Midbrain (tissue), 1 donor: ENCODE results near the gene DENND1A.

Experiments
- DNase-seq: peaks from one replicate; lab custom pipeline; 2025; lab: John Stamatoyannopoulos, UW

DENND1A gene

DNA sequence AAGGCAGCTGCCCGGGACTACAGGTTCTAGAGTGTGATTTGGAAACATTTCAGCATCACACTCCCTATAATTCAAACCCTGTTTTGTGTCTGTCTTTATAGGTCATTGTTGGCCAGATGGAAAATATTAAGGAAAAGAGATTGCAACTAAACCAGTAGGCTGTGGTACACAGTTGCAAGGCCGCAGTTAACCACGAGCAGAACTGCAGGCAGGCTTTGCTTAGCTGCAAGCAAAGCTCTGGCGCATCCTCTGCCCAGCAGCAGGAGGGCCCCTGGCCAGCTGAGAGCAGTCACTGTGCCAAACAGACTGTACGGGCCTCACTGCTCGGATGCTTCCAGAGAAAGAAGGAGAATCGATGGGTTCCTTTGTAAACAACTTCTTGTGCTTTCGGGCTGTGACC lies 204.5 kb downstream of the DENND1A start:
- DNase-seq = peak; percentile 70

DNA sequence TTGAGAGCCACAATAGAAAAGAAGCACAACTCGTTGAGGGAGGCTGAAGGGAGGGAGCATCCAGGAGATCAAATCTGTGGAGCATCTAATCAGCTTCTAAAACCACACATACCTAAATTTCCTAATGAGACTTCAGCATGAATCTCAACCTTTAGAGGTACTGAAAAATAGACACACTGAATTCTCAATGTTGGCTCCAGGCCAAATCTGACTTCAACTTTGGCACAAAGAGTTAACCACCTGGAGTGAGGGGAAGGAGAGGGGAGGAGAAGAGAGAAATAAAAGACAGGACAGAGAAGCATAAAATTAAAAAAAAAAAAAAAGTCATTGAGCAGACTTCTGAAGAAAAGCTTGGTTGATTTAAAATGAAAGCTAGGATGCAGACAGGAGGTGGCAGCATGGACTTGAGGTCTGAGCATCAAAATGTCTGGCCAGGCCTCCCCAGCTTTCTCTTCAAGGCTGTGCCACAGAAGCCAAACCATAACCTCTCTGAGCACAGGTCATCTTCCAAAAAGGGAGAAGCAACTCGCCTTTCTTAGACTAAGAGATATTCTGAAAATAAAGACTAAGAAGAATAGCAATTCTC lies 205.6 kb downstream of the DENND1A start:
- DNase-seq = peak; percentile 30

DNA sequence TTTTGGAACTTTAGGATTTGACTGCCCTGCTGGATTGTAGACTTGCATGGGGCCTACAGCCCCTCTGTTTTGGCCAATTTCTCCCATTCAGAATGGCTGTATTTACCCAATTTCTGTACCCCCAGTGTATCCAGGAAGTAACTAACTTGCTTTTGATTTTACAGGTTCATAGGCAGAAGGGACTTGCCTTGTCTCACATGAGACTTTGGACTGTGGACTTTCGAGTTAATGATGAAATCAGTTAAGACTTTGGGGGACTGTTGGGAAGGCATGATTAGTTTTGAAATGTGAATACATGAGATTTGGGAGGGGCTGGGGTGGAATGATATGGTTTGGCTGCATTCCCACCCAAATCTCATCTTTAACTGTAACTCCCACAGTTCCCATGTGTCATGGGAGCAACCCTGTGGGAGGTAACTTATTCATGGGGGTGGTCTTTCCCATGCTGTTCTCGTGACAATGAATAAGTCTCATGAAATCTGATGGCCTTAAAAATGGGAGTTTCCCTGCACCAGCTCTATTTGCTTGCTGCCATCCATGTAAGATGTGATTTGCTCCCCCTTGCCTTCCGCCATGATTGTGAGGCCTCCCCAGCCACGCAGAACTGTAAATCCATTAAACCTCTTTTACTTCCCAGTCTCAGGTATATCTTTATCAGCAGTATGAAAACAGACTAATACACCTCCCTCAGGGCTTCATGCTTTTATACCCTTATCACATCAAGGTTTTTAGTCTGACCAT lies 206.6 kb downstream of the DENND1A start:
- DNase-seq = no peak

DNA sequence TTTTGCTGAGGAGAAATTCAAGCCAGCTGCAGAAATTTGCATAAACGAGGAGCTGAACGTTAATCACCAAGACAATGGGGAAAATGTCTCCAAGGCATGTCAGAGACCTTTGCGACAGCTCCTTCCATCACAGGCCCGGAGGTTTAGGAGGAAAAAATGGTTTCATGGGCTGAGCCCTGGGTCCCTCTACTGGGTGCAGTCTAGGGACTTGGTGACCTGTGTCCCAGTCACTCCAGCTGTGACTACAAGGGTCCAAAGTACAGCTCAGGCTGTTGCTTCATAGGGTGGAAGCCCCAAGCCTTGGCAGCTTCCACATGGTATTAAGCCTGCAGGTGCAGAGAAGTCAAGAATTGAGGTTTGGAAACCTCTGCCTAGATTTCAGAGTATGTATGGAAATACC lies 207.5 kb downstream of the DENND1A start:
- no peak for DNase-seq

DNA sequence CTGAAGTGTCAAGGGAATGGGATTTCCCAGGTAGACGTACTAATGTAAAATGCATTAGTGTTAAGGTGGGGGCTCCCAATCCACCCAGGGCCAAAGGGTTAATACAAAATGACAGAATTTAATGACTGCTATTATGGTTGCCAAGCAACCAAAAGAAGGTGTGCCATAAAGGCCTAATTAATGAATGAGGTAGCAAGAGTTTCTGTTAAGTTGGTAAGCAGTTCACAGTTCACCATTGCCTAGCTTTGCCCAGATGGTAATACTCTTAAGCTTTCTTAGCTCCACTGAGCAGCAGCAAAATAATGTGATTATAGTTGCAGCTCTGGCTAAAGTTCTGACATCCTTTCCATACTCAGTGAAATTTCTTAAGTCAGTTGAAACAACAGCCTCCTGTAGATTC lies 211.7 kb downstream of the DENND1A start:
- no peak for DNase-seq

DNA sequence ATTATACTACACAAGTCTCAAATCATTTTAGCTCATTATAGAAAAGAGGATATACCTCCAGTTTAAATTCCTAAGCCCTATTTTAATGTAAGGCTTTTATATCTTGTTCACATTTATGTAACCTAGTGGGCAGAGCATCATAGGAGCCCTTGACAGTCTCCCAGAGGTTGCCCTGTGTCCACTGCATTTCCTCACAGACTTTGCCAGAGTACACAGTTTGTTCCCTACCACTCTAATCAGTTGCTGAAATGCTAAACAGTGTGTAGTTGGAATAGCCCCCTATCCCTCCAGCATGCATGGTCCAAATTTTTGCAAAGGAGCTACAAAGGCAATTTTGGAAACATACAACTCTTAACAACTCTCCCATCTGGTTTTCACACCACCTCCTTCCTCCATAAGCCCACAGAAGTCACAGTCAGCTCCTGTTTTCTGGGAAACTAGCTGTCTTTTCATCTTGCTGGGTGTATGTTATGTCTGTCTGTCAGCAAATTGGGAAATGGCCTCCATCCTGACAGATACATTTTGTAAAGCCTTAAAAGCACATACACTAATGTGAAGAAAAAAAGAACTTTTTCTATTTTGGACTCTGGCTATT lies 212.2 kb downstream of the DENND1A start:
- no peak for DNase-seq

DNA sequence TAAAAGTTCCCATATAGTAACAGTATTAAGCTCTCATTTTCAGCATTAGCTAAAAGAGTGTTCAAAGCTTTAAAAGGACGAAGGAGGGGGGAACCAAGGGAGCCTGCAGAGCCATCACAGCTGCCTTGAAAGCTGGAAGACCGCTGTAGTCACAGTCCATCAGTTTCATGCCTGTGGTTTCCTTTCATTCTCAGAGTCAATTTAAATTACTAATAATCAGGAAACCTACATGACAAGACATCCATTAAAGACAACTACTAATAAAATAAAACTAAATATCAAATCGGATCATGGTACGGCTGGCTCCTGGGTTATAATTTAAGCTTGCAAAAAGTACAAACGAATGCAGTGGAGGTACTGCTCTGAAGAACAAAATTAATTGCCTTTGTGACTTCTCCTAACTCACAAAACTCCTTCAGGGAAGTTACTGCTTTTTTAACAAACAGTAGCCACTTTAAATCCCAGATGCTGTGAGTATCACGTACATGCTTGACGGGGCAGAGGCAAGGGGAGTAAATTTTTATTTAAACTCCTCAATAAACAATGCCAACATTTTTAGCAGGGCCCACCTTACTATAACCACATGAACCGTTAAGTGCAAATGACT lies 213.5 kb downstream of the DENND1A start:
- no peak for DNase-seq

DNA sequence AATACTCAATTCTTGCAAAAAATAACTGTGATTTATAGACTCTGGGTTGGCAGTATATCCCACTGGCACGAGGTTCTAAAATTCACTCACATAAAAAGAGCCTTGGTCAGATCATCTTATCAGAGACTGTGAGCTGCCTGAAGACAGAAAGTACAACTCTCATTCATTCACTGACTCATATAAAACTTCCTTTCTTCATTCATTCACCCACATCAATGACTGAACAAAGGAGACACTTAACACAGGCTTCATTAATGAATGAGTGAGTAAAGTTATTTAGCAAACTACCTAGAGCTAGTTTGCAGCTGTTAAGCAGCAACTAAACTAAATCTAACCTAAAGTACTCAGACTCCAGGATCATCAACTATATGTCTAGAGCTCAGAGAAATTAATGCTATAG lies 214.7 kb downstream of the DENND1A start:
- no peak for DNase-seq

DNA sequence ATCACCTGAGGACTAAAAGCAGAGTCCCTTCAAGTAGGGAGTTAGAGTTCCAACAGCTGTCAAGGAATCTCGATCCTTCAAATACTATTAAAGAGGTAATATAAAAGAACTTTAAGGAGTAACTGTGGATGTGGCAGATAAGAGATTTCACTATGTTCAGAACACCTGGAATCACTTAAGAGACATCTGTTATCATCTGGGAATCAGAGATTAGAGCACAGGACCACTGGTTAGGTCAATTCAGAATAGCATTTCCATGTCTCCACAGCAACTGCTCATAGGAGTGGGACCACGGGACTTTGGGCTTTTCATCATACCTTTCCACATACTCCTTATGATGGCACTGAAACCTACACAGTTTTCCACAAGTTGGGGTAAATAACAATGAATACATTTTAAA lies 216.6 kb downstream of the DENND1A start:
- no peak for DNase-seq

DNA sequence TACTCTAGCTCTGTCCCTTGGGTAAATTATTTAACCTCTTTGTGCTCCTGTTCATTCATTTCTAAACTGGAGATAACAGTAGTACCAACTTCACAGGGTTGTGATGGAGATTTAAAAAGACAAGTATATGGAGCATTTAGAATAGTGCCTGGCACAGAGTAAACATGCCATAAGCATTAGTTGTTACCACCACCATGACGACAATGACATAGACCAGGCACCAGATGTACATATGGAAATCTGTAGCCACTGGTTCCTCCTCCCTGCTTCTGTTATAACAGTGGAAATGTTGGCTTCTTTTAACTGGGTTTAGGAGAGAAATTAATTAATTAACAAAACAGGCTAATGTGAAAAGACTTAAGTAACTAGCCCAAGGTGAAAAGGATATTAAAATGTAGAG lies 217.5 kb downstream of the DENND1A start:
- no peak for DNase-seq

DNA sequence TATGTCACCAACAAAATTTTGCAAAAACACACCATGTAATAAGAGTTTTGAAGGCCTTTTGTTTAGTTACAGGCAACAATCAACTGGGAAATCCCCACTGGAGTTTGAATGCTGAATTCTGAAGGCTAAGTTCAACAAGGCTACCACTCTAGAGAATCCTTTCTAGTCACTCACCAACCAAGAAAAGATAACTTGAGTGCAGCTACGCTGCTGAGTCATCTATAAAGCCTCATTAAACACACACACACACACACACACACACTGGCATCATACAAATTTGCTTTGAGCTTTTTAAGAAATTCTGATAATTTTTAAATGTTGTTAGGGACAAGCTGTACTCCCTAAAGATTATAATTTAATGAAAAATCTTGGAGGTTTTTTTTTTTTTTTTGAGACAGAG lies 219.6 kb downstream of the DENND1A start:
- no peak for DNase-seq

DNA sequence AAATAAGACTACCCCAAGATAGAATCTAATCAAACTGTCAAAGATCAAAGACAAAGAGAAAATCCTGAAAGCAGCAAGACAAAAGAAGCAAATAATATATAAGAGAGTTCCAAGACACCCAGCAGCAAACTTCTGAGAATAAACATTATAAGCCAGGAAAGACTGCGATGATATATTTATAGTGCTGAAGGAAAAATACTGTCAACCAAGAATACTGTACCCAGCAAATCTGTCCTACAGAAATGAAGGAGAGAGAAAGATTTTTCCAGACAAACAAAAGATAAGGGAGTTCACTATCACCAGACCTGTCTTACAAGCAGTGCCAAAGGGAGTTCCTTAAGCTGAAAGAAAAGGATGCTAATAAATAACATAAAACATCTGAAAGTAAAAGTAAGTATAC lies 227.4 kb downstream of the DENND1A start:
- no peak for DNase-seq

DNA sequence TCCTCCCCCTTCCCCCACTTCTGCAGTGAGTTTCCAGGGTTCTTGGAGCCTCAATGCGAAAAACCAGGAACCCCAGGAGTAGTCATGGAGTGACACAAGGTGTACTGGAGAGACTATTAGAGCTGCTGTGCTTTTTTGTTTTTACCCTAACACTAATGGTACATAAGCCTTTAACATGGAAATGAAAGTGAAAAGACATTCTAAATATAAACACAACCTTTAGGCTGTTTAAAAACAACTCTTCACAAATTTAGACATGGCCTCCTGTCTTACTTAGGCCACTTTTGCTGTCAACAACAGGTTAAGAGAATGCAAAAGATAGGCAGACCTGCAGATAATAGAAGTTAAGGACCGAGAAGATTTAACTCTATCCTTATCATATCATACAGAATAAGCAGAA lies 232.2 kb downstream of the DENND1A start:
- no peak for DNase-seq

DNA sequence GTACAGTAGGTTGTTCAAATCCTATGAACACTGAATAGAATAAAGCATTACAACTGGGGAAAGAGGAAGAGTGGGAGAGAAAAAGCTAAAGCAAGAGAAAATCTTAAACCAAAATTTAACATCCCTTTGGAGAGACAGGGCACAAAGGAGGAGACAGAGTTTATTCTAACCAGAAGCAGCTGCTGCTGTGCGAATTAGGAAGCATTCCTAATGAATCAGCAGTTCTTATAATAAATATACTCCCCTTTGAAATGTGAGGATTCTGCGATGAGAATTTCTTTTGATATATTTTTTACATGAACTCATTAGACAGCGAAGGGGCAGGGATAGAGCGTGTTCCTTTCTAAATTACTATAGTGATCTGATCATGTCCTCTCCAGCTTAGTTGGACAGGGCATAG lies 233.4 kb downstream of the DENND1A start:
- DNase-seq = no peak

DNA sequence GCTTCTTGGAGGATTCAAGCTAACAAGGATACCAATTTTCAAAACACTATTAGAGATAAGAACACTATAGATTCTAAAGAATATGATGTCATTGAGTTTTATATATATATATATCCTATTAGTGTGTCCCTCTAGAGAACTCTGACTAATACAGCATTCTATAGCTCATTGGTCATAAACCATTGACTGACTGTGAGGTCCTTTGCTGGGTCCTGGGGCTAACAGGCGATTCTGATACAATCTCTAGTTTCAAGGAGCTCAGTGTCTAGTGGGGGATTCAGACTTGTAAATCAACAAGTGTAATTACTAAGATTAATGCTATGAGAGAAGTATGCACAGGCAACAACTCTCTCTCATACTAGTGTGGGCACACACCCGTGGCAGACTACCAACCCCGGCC lies 234.5 kb downstream of the DENND1A start:
- DNase-seq = no peak

DNA sequence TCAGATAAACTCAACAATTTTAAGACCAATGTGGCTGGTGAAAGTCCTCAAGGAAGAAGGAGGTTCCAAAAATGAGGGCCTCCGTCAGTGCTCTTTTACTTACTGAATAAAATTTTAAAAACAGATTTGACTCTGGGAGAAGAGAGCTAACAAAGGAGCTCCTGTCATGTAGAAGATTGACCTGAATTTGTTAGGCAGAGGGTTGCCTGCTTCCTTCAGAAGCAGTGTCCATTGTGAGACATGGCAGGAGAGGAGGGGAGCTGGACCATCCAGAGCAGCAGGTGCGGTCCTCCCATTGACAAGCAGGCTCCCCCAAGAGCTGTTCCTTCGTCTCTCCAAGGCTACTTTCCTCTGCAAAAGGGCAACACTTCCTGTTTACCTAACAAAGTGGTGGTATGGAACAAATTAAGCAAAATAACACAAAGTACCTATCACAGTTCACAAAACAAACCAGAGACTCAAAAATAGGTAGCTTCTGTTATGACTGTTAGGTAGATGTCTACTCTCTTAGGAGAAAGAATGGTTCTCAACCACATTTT lies 238.1 kb downstream of the DENND1A start:
- no peak for DNase-seq

DNA sequence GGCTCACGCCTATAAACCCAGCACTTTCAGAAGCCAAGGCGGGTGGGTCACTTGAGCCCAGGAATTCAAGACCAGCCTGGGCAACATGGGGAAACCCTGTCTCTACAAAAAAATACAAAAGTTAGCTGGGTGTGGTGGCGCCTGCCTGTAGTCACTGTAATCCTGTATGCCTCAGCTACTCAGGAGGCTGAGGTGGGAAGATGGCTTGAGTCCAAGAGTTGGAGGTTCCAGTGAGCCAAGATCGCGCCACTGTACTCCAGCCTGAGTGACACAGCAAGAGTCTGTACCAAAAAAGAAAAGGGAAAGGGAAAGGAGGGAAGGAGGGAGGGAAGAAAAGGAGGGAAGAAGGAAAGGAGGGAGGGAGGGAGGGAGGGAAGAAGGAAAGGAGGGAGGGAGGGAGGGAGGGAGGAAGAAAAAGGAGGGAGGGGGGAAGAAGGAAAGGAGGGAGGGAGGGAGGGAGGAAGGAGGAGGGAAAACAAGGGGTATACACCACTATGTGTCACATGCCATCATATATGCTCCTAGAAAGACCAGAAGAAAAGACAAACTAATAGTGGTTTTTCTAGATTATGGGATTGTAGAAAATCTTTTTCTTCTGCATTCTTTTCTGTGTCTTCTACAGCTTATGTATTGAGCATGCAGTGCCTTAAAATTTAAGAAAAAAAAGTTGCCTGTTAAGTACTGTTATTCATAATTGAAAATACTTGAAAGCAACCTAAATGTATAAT lies 240.1 kb downstream of the DENND1A start:
- DNase-seq = no peak

DNA sequence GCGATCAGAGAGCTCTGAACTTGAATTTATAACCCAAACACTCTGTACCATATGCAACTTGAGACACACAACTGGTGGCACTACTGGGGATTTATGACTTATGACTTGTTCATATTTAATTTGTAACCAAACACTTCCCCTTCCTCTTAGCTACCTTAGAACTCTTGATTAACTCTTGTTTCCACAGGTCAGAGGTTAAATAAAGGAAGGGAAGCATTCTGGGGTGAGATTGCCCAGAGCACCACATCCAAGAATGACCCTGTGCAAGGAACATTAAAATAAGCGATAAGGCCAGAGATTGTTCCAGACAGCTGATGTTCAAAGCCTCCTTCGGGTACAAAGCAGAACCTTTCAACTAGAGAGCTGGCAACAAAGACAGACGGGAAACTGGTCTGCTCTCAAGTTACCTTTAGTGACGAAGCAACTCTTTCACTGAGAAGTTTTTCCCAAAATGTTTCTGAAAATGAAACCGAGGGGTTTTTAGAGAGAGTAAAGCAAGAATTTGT lies 242.6 kb downstream of the DENND1A start:
- no peak for DNase-seq

DNA sequence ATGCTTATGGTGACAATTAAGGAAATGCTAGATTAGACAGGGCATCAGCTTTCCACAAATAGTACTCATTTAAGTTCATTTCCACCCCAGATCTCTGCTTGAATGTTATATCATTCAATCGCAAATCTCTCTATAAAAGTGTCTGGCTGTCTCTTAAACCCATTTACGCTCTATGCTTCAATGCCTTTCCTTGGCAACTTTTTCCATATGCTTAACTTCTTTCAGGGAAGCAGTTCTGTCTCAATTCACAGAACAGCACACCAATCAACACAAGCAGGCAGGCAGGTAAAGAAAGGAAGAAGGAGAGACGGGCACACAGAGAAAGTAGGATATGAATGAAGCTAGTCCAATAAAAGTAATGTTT lies 243.1 kb downstream of the DENND1A start:
- DNase-seq = no peak

DNA sequence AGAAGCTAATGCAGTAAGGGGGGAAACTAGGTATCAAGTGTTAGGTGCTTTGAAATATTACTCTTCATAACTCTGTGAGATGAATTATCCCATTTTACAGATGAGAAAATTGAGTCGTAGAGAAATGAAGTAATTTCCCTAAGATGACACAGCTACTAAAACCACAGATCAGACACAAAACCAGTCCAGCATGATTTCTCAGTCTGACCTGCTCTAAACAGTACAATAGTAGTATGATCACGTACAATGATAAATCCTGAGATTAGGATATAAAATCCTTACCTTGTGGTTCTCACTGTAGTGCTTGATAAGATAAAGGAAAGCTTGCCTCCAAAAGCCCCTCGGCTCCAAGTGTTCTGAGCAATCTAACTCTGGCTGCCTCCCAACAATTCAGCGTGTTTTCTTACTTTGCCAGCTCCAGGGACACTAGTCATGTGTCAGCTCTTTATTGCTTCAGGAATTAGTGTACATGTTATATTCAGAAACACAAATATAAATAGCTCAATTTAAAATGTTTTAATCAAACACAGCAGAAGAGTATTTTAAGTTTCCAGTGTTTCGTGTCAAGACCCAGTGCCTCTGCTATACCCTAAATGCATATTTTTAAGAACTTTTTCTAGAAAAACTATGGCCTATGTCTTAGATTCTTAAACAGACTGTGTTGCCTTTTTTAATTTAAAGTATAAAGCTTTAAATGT lies 243.6 kb downstream of the DENND1A start:
- no peak for DNase-seq

DNA sequence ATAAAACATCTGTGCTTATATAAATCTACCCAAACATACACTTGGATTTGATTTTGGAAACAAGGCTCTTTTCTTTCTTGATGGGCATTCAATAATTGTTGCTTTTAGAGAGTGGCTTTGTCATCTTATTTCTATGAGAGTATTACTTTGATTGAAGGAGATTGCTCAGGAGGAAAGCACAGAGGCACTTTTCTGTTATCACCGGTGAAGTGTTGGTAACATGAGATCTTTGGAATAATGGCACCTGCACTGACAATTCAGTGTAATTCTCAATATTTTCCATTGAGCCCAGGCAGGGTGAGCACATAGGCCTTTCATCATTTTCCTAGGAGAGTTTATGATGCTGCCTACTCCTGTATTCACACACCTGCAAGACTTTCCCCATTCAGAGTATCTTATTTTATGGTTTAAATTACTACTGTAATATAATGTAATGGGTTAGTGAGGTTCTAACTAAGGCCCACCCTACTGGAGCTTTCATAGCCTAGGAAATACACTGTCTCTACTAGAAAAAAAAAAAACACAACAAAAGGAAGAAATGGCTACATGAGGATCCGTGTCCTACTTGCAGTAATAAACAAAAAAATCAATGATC lies 244.3 kb downstream of the DENND1A start:
- no peak for DNase-seq
